Stomach (tissue), 9 donors: ENCODE measurements around the gene ZNF280B. TPM values are rescaled to one million over a fixed set of nuclear protein-coding genes. Genes with fewer than 3 reads are reported as not detected.
"Not testable (repeated sequence)": the region's sequence is repeated elsewhere in the genome, so short reads cannot be mapped to it uniquely, and the experiment has no call there.

Experiments used
- DNase-seq, 2 donors: peaks; one replicate each; pipeline versions ENCODE4 v3.0.0 to v3.0.0-alpha.2; 2013 to 2019
- H3K27ac ChIP-seq, 5 donors: fragments of 200-600 bp in 4 of 5; sonication (generic) in 4 of 5; one replicate each; pipeline ENCODE4 v1.5.1; 2013 to 2019; ENCODE audit warnings: mild to moderate bottlenecking in 1 of 5, moderate library complexity in 1 of 5
- H3K27me3 ChIP-seq, 3 donors: fragments of 200-600 bp; sonication (generic); one replicate each; pipeline ENCODE4 v1.5.1; 2017 to 2019; ENCODE audit warnings: mixed run types in 1 of 3
- H3K36me3 ChIP-seq, 4 donors: fragments of 200-600 bp; sonication (generic); 1 replicate in 3 of 4; 2 replicates in 1 of 4; pipeline ENCODE4 v1.5.1; 2016 to 2019
- H3K4me1 ChIP-seq, 4 donors: fragments of 200-600 bp; sonication (generic); one replicate each; pipeline ENCODE4 v1.5.1; 2016 to 2019
- H3K4me3 ChIP-seq, 4 donors: fragments of 200-600 bp; sonication (generic) in 3 of 4; one replicate each; pipeline ENCODE4 v1.5.1; 2016 to 2019; ENCODE audit warnings: mild to moderate bottlenecking in 1 of 4
- H3K9me3 ChIP-seq, 4 donors: fragments of 200-600 bp; sonication (generic); one replicate each; pipeline ENCODE4 v1.5.1; 2016 to 2019
- CTCF ChIP-seq, 7 experiments: fragments of 450-650 bp in 4 of 7; fragments of 200-600 bp in 3 of 7; sonication (generic) in 3 of 7; IDR thresholded peaks; one replicate each; pipeline ENCODE4 v1.5.1; 2016 to 2019; ENCODE audit warnings: antibody characterized with exemption in 7 of 7, control low read depth in 2 of 7, mild to moderate bottlenecking in 1 of 7
- EP300 ChIP-seq: sonication (generic); formaldehyde crosslinking; IDR thresholded peaks from one replicate; pipeline ENCODE4 v1.6.1; 2017; ENCODE audit warnings: antibody characterized with exemption
- POLR2A ChIP-seq, 4 donors: fragments of 450-650 bp; IDR thresholded peaks; one replicate each; pipeline ENCODE4 v1.6.1; 2016; ENCODE audit warnings: antibody characterized with exemption in 4 of 4, control low read depth in 2 of 4, mild to moderate bottlenecking in 1 of 4, moderate library complexity in 1 of 4
- POLR2AphosphoS5 ChIP-seq, 3 donors: sonication (generic); formaldehyde crosslinking; IDR thresholded peaks; one replicate each; pipeline ENCODE4 v1.6.1; 2016; ENCODE audit warnings: antibody characterized with exemption in 3 of 3
- WGBS, 5 donors: extraction: QIAGEN DNeasy Blood & Tissue Kit in 3 of 5; methylation state at CpG; one replicate each; pipeline versions ENCODE4 v1.1.5 to v1.1.7; 2013 to 2018; 5-methylcytosine and 5-hydroxymethylcytosine counted together
- intact Hi-C: fragments of 100-400 bp; cut with DNase I; formaldehyde crosslinking; loops from one replicate; pipeline ENCODE4 v1.15.1; 2023; ENCODE audit warnings: low total_unique reads
- polyA plus RNA-seq, 3 donors: library from polyadenylated mRNA; stranded (reverse); fragments of 200-250 nt; gene quantifications; one replicate each; pipeline ENCODE4 v1.2.3, GENCODE V29; 2013
- total RNA-seq, 5 donors: library from RNA; depleted of rRNA; stranded (reverse); fragments of >200 nt; gene quantifications; one replicate each; pipeline versions ENCODE4 v1.1.0 to v1.2.3, GENCODE V29; 2014 to 2016
- donor health status: healthy with polysubstance abuse.
- donor health status: Bipolar disorder and iron deficiency.
- donor health status: healthy.

The ZNF280B gene
- total and polyA plus RNA-seq, 8 donors, result under 0.01 to 1.3 (median 0.15) TPM; not detected in 1

- no peaks in the 10 kb centered on the region for H3K36me3 ChIP-seq
- peaks cover 0 to 23% (median 10%) of the 10 kb centered on the region in 4 donors for H3K9me3 ChIP-seq
- H3K27ac ChIP-seq, result no peak overlapping the region
- TF ChIP-seq POLR2A (IDR thresholded peaks at IDR 0.05) (no peak), EP300 (no peak), CTCF (IDR thresholded peaks at IDR 0.05) (no peak), POLR2AphosphoS5 (IDR thresholded peaks at IDR 0.05) (no peak)
- peaks cover 0 to 48% (median 16%) of the 10 kb centered on the region in 3 donors for H3K27me3 ChIP-seq
- intact Hi-C loops, result no loop called here
- WGBS, 5 donors, result 77 to 84% (median 79%) methylated on average over 5 of the region's 5 CpGs
- no peak overlapping the region for H3K4me3 ChIP-seq
- no peak for DNase-seq
- peaks cover 0 to 12% (median 9%) of the 10 kb centered on the region in 4 donors for H3K4me1 ChIP-seq
Observed at GRCh38 chr22:22512951-22513350, 4.4 kb upstream of the ZNF280B start.

- intact Hi-C loops, H3K36me3 ChIP-seq, DNase-seq, H3K4me3 ChIP-seq, H3K27ac ChIP-seq: not testable (repeated sequence)
- 89 to 98% (median 95%) methylated on average over 7 of the region's 7 CpGs for WGBS, 5 donors
- H3K9me3 ChIP-seq, result peaks cover 0 to 23% (median 10%) of the 10 kb centered on the region in 4 donors
- H3K27me3 ChIP-seq, result peaks cover 0 to 35% (median 12%) of the 10 kb centered on the region in 3 donors
- H3K4me1 ChIP-seq, result peaks cover 0 to 18% (median 12%) of the 10 kb centered on the region in 4 donors
Observed at GRCh38 chr22:22510833-22511232, 2.3 kb upstream of the ZNF280B start.

- H3K4me3 ChIP-seq, H3K27ac ChIP-seq, H3K36me3 ChIP-seq, intact Hi-C loops, DNase-seq: not testable (repeated sequence)
- Histone ChIP-seq H3K27me3 (peaks cover 0 to 26% (median 11%) of the 10 kb centered on the region in 3 donors), H3K4me1 (peaks cover 0 to 18% (median 12%) of the 10 kb centered on the region in 4 donors), H3K9me3 (peaks cover 0 to 23% (median 10%) of the 10 kb centered on the region in 4 donors)
- 92 to 98% (median 95%) methylated on average over 6 of the region's 6 CpGs for whole genome bisulfite sequencing, 5 donors
Observed at GRCh38 chr22:22509912-22510311, 1.4 kb upstream of the ZNF280B start.

GRCh38 chr22:22507743-22508273 lies 734 bp downstream of the ZNF280B start:
- no peak for DNase-seq
- 28 to 36% (median 29%) methylated on average over 13 of the region's 13 CpGs for WGBS, 5 donors
- intact Hi-C loops, result no loop called here

GRCh38 chr22:22506736-22507135 lies 1.8 kb downstream of the ZNF280B start:
- WGBS, 5 donors, result 94 to 100% (median 95%) methylated on average over 1 of the region's 1 CpG
- no peak for TF ChIP-seq POLR2AphosphoS5 (IDR thresholded peaks at IDR 0.05)
- TF ChIP-seq POLR2A (IDR thresholded peaks at IDR 0.05), result no peak
- no peak for TF ChIP-seq CTCF (IDR thresholded peaks at IDR 0.05)
- no peak for TF ChIP-seq EP300
- peaks cover 0 to 23% (median 10%) of the 10 kb centered on the region in 4 donors for H3K9me3 ChIP-seq
- intact Hi-C loops, result no loop called here
- peaks cover 0 to 18% (median 12%) of the 10 kb centered on the region in 4 donors for H3K4me1 ChIP-seq
- no peak for DNase-seq
- H3K4me3 ChIP-seq, result no peak overlapping the region
- peaks cover 0 to 2% (median 0%) of the 10 kb centered on the region in 4 donors for H3K36me3 ChIP-seq
- H3K27ac ChIP-seq, result no peak overlapping the region
- peaks cover 0 to 13% (median 8%) of the 10 kb centered on the region in 3 donors for H3K27me3 ChIP-seq

More at GRCh38 chr22:22507743-22508273, 734 bp downstream of the ZNF280B start:
- TF ChIP-seq POLR2AphosphoS5 (IDR thresholded peaks at IDR 0.05) (no peak), CTCF (IDR thresholded peaks at IDR 0.05) (no peak), EP300 (no peak), POLR2A (IDR thresholded peaks at IDR 0.05) (no peak)
- Histone ChIP-seq H3K4me3 (peak overlapping the region; percentile 49 to 66 (median 55)), H3K36me3 (no peaks in the 10 kb centered on the region), H3K27me3 (peaks cover 0 to 13% (median 8%) of the 10 kb centered on the region in 3 donors), H3K9me3 (peaks cover 0 to 23% (median 10%) of the 10 kb centered on the region in 4 donors), H3K4me1 (peaks cover 0 to 18% (median 12%) of the 10 kb centered on the region in 4 donors), H3K27ac (peak overlapping the region in 1 of 5 donors; percentile 34)
